Measurements from ENCODE around the gene CARD11. TPM values are rescaled to one million over a fixed set of nuclear protein-coding genes. Genes with fewer than 3 reads are reported as not detected.

CARD11 gene
- polyA plus RNA-seq, 5 donors = 2.4 to 4.2 (median 2.9) TPM

DNA sequence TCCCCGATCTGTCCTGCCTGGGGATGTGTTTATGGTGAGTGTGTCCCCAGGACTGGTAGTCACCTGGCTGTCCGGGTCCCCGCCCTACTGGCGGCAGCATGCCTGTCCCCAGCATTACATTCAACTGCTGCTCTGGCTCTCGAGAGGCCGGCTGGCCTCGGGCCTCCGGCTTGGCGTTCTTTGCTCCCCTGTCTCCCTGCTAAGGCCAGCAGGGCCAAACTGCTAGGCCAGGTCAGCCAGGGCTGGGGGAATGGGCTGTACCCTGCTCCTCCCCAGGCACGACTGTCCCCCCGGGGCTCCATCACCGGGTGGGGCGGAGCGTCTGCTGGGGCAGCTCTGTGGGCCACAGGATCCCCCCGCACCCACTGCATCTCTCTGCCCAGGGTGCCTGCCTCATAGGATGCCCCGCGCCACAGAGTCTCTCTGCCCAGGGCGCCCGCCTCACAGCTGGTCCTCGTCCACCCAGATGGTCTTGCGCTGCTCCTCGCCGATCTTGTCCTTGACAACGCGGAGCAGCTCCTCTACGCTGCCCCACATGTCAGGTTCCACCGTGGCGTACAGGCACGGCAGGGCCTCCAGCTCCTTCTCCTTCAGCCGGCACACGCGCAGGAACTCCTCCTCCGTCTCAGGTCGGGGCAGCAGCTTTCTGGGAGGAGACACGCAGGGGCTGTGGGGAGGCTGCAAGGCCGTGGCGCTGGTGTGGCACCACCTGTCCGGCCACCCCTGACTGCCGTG lies 137.3 kb downstream of the CARD11 start:
- no peak for DNase-seq

GRCh38 chr7:2905500-2905899 lies 138.2 kb downstream of the CARD11 start:
- DNase-seq = no peak

DNA sequence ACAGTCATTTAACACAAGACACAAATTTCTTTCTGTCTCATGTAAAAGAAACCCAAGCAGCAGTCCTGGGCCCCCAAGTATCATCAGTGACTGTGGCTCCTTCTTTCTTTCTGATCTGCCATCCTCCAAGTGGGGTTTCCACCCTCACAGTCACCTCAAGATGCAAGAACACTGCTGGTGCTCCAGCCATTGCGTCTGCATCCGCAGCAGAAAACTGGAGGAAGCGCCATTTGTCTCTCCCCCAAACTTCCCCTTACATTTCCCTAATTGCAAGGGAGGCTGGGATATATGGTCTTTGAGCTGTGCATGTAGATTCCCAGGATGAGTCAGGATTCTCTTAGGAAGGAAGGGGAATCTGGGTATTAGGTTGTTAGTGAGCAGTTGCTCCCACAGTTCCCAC lies 138.6 kb downstream of the CARD11 start:
- DNase-seq = no peak

GRCh38 chr7:2904202-2904601 lies 139.5 kb downstream of the CARD11 start:
- DNase-seq = no peak

DNA sequence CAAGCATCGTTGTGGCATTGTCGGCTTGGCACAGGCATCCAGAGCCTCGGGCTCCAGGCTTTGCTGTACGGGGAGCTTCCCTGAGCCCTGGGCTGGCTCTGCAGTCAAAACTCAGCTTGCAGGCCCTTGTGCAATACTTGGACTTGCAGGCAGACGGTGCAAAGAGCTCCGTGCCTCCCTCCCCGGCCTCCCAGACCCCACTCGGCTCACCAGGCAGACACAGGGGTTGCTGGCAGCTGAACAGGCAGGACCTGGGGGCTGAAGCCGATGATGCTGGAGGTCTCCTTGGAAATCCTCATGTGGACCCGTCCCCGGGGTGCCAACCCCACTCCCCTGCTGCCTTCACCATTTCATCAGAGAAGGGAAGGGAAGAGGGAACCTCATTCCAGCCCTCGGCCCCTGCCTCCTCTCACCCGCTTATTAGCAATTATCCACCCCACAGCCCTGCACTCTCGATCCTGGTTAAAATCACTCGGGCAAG lies 139.9 kb downstream of the CARD11 start:
- DNase-seq = no peak

DNA sequence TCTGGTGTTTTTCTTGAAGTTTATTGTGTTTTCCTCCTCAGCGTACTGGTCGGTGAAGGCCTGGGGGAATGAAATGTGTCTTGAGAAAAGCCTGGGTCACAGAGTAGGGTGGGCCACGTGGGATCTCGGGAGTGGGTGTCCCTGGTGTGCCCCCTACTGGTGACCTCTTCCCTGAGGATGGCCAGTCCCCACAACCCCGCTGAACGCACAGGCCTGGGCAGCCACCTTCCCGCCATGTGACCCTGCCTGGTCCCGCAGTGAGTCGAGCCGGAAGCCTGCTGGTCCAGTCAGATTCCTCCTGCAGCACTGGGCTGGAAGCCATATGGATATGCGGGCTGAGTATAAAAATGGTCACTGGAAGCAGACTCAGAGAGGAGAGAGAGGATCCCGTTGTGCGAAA lies 146.6 kb downstream of the CARD11 start:
- no peak for DNase-seq

- no peak for DNase-seq
Observed at GRCh38 chr7:2896131-2896530, 147.5 kb downstream of the CARD11 start.

GRCh38 chr7:2894118-2894940 lies 149.3 kb downstream of the CARD11 start:
- no peak for DNase-seq

GRCh38 chr7:2893411-2893861 lies 150.2 kb downstream of the CARD11 start:
- DNase-seq = no peak

GRCh38 chr7:2892549-2892948 lies 151.1 kb downstream of the CARD11 start:
- no peak for DNase-seq

DNA sequence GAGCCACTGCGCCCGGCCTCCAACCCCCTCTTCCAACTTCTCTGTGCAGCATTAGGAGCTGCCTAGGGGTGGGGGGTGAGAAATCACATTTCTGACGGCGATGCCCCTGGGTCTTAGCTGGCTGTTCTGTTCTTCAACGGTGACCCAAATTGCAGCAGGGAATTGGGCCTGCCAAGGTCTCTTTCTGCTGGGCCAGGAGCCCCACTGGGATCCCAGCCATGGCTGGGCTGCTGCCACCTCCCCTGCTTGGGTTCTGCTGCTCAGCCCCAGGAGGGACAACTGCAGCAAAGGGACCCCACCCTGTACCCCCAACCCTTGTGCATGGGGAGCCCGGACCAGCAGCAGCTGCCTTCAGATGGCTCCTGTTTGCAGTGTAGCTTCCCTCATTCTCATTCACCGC lies 155.9 kb downstream of the CARD11 start:
- no peak for DNase-seq

- peak; percentile 51 to 57 for DNase-seq
Observed at GRCh38 chr7:2886900-2887299, 156.8 kb downstream of the CARD11 start.

DNA sequence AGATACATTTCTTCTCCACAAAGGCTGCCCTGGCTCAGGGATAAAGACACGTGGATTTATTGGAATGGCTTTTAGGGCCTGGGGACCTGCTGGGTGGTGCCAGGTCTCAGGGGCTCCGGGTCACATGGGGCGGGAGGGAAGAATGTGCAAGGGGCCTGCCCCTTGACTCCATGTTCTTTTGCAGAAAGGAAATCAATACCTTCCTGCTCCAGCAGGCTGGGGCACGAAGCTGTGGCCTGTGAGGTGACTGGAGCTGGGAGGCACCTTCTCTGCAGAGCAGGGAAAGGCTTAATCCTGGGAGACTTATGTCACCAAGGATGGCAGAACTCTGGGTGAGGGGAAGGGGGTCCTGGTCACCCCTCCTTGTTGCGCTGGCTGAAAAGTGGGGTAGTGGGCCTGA lies 157.3 kb downstream of the CARD11 start:
- DNase-seq = no peak

DNA sequence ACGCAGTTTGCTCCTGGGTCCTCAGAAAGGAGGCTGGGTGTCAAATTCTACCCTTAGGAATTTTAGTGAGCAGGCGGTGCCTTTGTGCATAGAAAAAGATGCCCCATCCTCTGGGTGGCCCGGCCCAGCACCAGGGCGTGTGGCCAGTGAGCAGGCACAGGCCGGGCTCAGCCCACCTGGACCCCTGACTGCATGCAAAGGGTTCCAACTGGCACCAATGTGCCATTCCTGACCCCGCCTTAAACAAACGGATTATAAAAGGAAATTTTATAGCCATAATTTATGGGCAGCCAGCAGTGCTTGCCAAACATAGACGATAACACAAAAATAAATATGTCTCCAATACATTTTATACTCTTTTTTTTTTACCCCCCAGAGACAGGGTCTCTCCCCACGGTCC lies 159.5 kb downstream of the CARD11 start:
- no peak for DNase-seq

DNA sequence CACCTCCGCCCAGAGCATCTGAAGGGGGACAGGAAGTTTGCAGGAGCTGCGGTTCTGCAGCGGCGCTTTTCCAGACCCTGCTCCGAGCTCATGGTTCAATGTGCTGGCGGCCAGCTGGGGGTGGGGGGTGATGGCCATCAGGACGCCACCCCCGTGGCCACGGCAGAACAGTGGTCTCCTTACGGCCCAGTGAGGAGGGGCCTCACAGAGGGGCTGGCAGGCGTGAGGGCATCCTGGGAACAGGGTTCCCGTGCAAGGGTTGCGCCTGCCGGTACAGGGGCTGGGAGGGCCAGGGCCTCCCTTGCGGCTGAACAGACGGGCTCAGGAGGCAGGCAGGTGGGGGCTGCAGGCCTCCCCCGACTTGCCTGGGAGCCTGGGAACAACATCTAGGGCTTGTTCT lies 160.6 kb downstream of the CARD11 start:
- no peak for DNase-seq

DNA sequence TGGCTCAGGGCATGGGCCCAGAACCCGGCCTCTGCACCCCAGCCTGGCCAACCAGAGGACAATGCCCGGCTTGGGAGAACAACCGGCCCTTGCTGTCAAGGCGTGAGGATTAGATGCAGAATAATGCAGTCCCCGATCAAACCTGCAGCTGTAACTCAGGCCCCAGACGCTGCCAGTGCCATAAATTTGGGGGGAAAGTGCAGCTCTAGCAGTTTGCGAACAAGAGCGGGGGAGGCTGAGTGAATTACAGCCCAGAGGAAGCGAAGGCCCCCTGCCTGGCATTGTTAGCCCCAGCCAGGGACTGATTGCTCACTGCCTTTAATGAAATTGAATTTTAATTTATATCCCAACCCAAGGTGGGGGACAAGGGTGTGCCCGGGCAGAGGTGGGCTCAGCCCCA lies 161.6 kb downstream of the CARD11 start:
- DNase-seq = no peak

DNA sequence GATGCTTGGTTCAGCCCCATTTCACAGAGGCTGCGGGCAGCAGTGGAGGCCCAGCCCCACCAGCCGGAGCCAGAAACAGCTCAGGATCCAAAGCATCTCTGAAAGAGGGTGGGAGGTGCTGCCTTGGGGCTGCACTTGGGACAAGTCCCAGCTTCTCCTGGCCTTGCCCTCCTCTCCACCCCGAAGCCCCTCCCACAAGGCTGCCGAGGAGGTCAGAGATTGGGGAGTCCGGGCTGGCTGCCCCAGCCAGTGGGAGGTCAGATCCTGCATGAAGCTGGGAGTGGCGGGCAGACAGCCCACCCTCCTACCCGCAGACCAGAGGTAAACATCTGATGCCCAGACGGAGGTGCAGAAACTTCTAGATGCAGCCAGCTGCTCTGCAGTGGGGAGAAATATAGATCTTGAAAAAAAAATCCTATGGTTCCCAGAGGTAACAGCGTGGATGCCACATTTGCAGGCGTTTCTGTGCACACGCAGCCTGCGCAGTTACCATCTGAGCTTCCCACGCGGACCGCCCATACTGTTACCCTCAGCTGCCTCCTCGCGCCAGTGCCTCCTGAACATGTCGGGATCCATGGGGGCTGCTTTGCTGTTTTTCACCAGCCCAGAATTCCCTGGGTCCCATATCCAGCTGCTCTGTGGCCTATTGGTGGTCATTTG lies 162.7 kb downstream of the CARD11 start:
- DNase-seq = no peak

DNA sequence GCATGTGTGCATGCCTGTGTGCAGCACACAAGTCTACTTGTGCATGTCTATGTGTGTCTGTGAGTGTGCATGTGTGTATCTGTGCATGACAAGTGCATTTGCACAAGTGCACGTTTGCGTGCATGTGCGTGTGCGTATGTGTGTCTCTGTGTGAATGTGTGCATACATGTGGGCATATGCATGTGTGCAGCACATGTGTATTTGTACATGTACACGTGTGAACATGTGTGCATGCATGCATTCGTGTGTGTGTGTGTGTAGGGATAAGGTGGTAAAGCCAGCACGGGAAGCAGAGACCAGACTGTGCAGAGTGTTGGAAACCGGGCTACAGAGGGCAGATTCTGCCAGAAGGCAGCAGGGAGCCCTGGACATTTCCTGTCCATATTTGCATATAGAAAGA lies 163.6 kb downstream of the CARD11 start:
- DNase-seq = no peak

- no peak for DNase-seq
Observed at GRCh38 chr7:2879354-2879753, 164.3 kb downstream of the CARD11 start.

DNA sequence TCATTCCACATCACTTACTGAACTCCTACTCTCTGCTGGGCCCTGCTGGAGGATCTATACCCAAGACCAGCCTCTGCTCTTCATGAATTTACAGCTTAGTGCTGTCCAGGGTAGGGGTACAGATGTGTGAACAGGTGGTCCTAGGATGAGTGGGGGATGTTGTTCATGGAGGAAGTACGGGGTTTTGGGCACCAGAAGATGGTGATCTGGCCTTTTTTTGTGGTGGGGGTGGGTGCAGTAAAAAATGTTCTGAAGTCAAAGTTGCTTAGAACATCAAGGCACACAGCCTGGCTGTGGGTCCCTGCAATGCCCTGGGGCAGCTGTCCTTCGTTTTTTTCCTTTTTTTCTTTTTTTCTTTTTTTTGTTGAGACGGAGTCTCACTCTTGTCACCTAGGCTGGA lies 165.4 kb downstream of the CARD11 start:
- DNase-seq = no peak

- DNase-seq = no peak
Observed at GRCh38 chr7:2876031-2876731, 167.5 kb downstream of the CARD11 start.
